Upper lobe of left lung (tissue), 4 donors: ENCODE results near the gene ENO3.

Experiments
- CTCF ChIP-seq, 6 experiments: fragments of 450-650 bp in 4 of 6; fragments of 200-600 bp in 2 of 6; sonication (generic) in 2 of 6; IDR thresholded peaks; one replicate each; pipeline ENCODE4 v1.5.1; 2016 to 2019; ENCODE audit warnings: antibody characterized with exemption in 6 of 6
- EP300 ChIP-seq, 4 donors: sonication (generic); formaldehyde crosslinking; IDR thresholded peaks; one replicate each; pipeline ENCODE4 v1.5.1; 2017; ENCODE audit warnings: antibody characterized with exemption in 4 of 4, control low read depth in 2 of 4
- POLR2A ChIP-seq, 4 donors: fragments of 450-650 bp; IDR thresholded peaks; one replicate each; pipeline ENCODE4 v1.5.1; 2016 to 2017; ENCODE audit warnings: antibody characterized with exemption in 4 of 4, mild to moderate bottlenecking in 2 of 4

- TF ChIP-seq POLR2A (IDR thresholded peaks at IDR 0.05): no peak
- no peak for TF ChIP-seq CTCF (IDR thresholded peaks at IDR 0.05)
- TF ChIP-seq EP300 (IDR thresholded peaks at IDR 0.05): no peak
Observed at GRCh38 chr17:4958102-4958501, 7.2 kb downstream of the ENO3 start.
